Activated T-cell treated with anti-CD3 and anti-CD28 coated beads, Interleukin-2, amount 50 U/mL, for 24 hours (primary cell): ENCODE measurements around the gene TBX21.
A peak's percentile ranks its signal among the peaks of the same experiment; 100 is the strongest.

ENCODE experiments used
- DNase-seq: peaks from one replicate; pipeline ENCODE4 v3.0.0-alpha.2; 2020
- H3K27ac Mint-ChIP-seq: 2 replicates; pipeline ENCODE4 v1.8.0; 2020; ENCODE audit warnings: mild to moderate bottlenecking, mixed read lengths
- H3K27me3 Mint-ChIP-seq: 2 replicates; pipeline ENCODE4 v1.8.0; 2020; ENCODE audit warnings: mixed read lengths
- H3K36me3 Mint-ChIP-seq: 2 replicates; pipeline ENCODE4 v1.8.0; 2020; ENCODE audit warnings: low read depth, mixed read lengths
- H3K4me1 Mint-ChIP-seq: 2 replicates; pipeline ENCODE4 v1.8.0; 2020; ENCODE audit warnings: low read depth, mixed read lengths
- H3K4me3 Mint-ChIP-seq: 2 replicates; pipeline ENCODE4 v1.8.0; 2020; ENCODE audit warnings: mild to moderate bottlenecking, moderate library complexity, mixed read lengths
- H3K9me3 Mint-ChIP-seq: 2 replicates; pipeline ENCODE4 v1.8.0; 2020; ENCODE audit warnings: mixed read lengths

The TBX21 gene

DNA sequence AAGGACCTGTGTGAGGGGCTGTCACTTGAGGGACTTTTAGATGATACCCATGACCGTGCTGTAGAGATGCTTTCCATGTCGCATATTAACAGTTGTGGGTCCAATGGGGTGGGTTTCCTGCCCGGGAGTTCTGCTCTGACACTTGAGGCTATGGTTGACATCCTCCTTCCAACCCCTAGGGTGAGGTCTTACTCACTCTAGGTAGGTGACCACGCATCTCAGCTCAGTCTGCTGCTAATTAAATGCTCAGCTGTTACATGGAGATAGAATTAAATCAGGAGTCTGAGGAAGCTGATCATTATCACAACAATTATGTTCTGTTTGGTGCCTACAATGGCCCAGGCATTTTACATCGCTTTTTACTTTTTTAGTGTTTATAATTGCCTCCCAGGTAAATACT, 48.4 kb downstream of the TBX21 start:
- H3K4me3 Mint-ChIP-seq, result no peak overlapping the region
- H3K27ac Mint-ChIP-seq, result no peak overlapping the region
- H3K36me3 Mint-ChIP-seq, result no peaks in the 10 kb centered on the region
- DNase-seq, result no peak
- no peaks in the 10 kb centered on the region for H3K4me1 Mint-ChIP-seq
- H3K9me3 Mint-ChIP-seq, result no peaks in the 10 kb centered on the region
- H3K27me3 Mint-ChIP-seq, result peaks cover 58% of the 10 kb centered on the region

DNA sequence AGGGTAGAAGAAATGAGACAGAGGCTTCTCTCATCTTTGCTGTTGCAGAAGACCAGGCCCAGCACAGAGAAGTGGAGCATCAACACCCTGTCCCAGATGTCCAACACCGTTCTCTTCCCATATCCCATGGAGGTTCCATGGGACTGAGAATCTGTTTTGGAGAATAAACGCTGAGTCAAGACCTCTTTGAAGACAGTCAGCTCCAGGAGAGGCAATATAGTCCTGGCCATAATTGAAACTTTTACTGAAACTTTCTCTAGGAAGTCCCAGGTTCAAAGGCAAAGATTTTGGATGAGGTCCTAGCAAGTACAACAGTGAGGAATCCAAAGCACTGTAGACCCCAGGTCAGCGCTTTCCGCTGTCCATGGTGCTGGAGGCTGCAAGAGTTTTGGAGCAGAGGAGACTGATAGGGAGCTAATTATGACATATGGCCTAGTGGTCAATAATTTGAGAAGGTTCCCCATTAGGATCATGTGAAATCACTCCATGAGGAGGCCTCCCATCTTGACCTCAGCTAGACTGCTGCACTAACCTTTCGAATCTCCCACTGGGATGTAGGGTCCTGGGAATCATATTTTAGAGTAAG, 52.6 kb downstream of the TBX21 start:
- H3K9me3 Mint-ChIP-seq, result no peaks in the 10 kb centered on the region
- H3K27me3 Mint-ChIP-seq, result peaks cover 63% of the 10 kb centered on the region
- no peak overlapping the region for H3K4me3 Mint-ChIP-seq
- no peak for DNase-seq
- H3K4me1 Mint-ChIP-seq, result peaks cover 5% of the 10 kb centered on the region
- no peak overlapping the region for H3K27ac Mint-ChIP-seq
- no peaks in the 10 kb centered on the region for H3K36me3 Mint-ChIP-seq

DNA sequence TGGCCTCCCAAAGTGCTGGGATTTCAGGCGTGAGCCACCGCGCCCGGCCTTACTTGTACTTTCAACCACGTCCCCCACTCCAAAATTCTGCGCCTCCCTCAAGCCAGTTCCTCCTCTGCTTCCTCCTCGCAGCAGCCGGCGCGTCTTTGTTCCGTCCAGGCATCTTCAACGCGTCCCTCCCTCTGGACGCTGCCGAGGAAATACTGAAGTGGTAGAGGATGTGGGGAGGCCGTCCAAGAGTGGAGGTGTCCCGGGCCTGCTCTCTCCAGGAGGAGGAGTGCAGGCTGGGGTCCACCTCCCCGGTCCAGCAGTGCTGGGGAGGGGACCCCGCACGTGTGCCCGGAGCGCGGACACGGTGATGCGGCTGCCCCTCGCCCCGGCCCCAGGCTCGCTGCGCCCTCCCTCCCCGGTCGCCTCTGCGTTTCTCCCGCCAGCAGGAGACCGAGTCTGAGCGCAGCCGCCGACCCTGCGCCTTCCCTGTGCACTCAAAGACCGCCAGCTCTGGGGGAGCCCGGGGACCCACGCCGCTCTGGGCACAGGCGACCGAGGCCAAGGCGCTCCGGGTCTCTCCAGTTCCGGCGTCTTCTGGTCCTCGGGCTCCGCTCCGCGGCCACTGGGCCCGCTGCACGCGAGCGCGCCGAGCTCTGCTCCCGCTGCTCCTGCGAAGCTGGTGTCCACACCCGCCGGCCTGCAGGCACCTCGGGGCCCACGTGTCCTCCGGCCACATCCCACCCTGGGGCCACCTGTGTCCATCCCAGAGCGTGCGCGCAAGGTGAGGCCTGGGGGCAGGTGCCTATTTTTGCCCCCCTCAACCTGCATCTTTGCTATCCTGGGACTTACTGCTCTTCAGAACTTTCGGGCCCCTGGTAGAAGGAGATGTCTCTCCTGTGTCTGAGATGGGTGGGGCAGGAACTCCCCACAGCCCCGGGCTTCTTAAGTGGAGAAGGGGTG, 56.9 kb downstream of the TBX21 start:
- DNase-seq, result peak; percentile 78
- H3K27ac Mint-ChIP-seq, result no peak overlapping the region
- peaks cover 8% of the 10 kb centered on the region for H3K4me1 Mint-ChIP-seq
- no peaks in the 10 kb centered on the region for H3K9me3 Mint-ChIP-seq
- H3K4me3 Mint-ChIP-seq, result peak overlapping the region; percentile 71
- H3K36me3 Mint-ChIP-seq, result no peaks in the 10 kb centered on the region
- peaks cover 82% of the 10 kb centered on the region for H3K27me3 Mint-ChIP-seq

DNA sequence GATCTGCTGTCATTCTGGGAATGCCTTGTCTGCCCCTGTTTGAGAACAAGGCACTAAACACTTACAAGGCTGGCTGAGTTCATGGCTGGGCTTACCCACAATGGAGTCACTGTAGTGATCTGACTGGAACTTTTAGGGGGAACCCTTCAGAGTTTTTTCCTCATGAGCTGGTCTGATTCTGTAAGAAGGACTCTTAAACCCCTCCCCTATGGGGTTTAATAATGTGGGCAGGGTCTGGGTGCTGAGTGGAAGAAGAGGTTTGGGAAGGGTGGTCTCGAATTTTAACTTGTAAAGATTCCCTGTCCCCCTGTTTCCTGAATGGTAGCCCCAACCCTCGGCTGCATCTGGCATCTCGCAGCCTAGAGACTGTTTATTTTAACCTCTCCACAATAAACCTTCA, 58.0 kb downstream of the TBX21 start:
- no peak overlapping the region for H3K27ac Mint-ChIP-seq
- DNase-seq, result no peak
- H3K9me3 Mint-ChIP-seq, result no peaks in the 10 kb centered on the region
- H3K4me1 Mint-ChIP-seq, result peaks cover 8% of the 10 kb centered on the region
- H3K27me3 Mint-ChIP-seq, result peaks cover 73% of the 10 kb centered on the region
- H3K36me3 Mint-ChIP-seq, result no peaks in the 10 kb centered on the region
- H3K4me3 Mint-ChIP-seq, result peak overlapping the region; percentile 38

DNA sequence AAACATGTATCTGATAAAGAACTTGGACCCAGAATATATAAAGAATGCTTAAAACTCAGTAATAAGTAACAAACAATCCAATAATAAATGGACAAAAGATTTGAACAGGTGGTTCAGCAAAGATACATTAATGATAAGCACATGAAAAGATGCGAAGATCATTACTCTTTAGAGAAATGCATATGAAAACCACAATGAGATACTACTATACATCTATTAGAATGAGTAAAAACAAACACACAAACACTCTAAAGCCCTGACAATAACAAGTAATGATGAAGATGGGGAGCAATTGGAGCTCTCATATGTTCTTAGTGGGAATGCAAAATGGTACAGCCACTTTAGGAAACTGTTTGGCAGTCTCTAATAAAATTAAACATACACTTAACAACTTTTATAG, 59.4 kb downstream of the TBX21 start:
- Mint-ChIP-seq H3K27ac (no peak overlapping the region), H3K36me3 (no peaks in the 10 kb centered on the region), H3K27me3 (peaks cover 68% of the 10 kb centered on the region), H3K4me1 (peaks cover 8% of the 10 kb centered on the region), H3K9me3 (no peaks in the 10 kb centered on the region), H3K4me3 (no peak overlapping the region)
- DNase-seq, result no peak

DNA sequence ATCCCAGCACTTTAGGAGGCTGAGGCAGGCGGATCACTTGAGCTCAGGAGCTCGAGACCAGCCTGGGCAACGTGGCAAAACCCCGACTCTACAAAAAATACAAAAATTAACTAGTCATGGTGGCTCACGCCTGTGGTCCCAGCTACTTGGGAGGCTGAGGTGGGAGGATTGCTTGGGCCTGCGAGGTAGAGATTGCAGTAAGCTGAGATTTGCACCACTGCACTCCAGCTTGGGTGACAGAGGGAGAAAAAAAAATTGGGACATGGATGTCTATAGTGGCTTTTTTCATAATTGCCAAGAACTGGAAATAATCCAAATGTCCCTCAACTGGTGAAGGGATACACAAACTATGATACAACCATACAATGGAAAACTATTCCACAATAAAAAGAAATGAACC, 59.9 kb downstream of the TBX21 start:
- H3K36me3 Mint-ChIP-seq, result no peaks in the 10 kb centered on the region
- H3K4me3 Mint-ChIP-seq, result no peak overlapping the region
- H3K9me3 Mint-ChIP-seq, result no peaks in the 10 kb centered on the region
- no peak overlapping the region for H3K27ac Mint-ChIP-seq
- no peak for DNase-seq
- peaks cover 8% of the 10 kb centered on the region for H3K4me1 Mint-ChIP-seq
- peaks cover 63% of the 10 kb centered on the region for H3K27me3 Mint-ChIP-seq
